GM12878 (cell line): ENCODE results near the gene GSTM4. TPM values are rescaled to one million over a fixed set of nuclear protein-coding genes. Genes with fewer than 3 reads are reported as not detected.

Experiments used
- ATAC-seq: fragments of 200-7000 bp; cut with Tn5 transposase; 3 replicates; pipeline ENCODE4 v1.9.1; 2020; ENCODE audit warnings: mild to moderate bottlenecking, moderate library complexity
- BruUV-seq: library from RNA; stranded (reverse); fragments of 400-500 nt; replicated peaks from 2 replicates; lab custom pipeline; 2021; lab: Mats Ljungman, UMichigan
- CTCF ChIA-PET: fragments of 300-600 bp; sonication (Branson Sonifier 250); formaldehyde crosslinking; extraction: SDS; loops from one replicate; lab custom pipeline; 2021; ENCODE audit warnings: inconsistent platforms; lab: Yijun Ruan, JAX
- POLR2A ChIA-PET: fragments of 350-600 bp; formaldehyde crosslinking; extraction: SDS; loops from one replicate; lab custom pipeline; 2021; ENCODE audit warnings: inconsistent platforms; lab: Charles Lee
- RAD21 ChIA-PET: fragments of 300-600 bp; sonication (Branson Sonifier 250); formaldehyde crosslinking; loops from one replicate; lab custom pipeline; 2023; ENCODE audit warnings: antibody characterized with exemption; ENCODE audit not compliant: unreplicated experiment; lab: Charles Lee
- SMC1A ChIA-PET: fragments of 300-600 bp; sonication (Branson Sonifier 250); formaldehyde crosslinking; loops from one replicate; lab custom pipeline; 2023; ENCODE audit not compliant: unreplicated experiment, uncharacterized antibody; lab: Charles Lee
- DNase-seq: peaks from one replicate; pipeline ENCODE4 v3.0.0-alpha.2; 2011; ENCODE audit warnings: low read depth, low spot score
- FAIRE-seq: peaks from 3 replicates; lab custom pipeline; 2011; peaks lifted over from hg19 to GRCh38; lab: Jason Lieb, UNC
- H2AFZ ChIP-seq: 2 replicates; pipeline ENCODE4 v1.6.0; 2011; ENCODE audit warnings: low read depth, low read length, control low read depth; ENCODE audit not compliant: control insufficient read depth
- H3K27ac ChIP-seq: 2 replicates; pipeline ENCODE4 v1.5.1; 2011; ENCODE audit warnings: control low read depth; ENCODE audit not compliant: control insufficient read depth, insufficient read depth
- H3K27me3 ChIP-seq, 2 experiments: replicated peaks in 1 of 2; 2 replicates each; pipeline versions ENCODE4 v1.6.0 to v1.6.1; 2011; ENCODE audit warnings: low read length in 1 of 2; ENCODE audit not compliant: control insufficient read depth in 2 of 2, insufficient read depth in 2 of 2
- H3K36me3 ChIP-seq, 2 experiments: 2 replicates each; pipeline ENCODE4 v1.5.1; 2011; ENCODE audit warnings: low read length in 1 of 2; ENCODE audit not compliant: control insufficient read depth in 2 of 2, insufficient read depth in 2 of 2
- H3K4me1 ChIP-seq: 2 replicates; pipeline ENCODE4 v1.6.1; 2011; ENCODE audit warnings: mild to moderate bottlenecking, low read length, moderate library complexity, mixed read lengths; ENCODE audit not compliant: control insufficient read depth, insufficient read depth
- H3K4me2 ChIP-seq: 2 replicates; pipeline ENCODE4 v1.6.0; 2011; ENCODE audit warnings: control low read depth; ENCODE audit not compliant: control insufficient read depth, insufficient read depth
- H3K4me3 ChIP-seq: fragments of 200-600 bp; sonication (generic); 2 replicates; pipeline ENCODE4 v1.5.1; 2016
- H3K79me2 ChIP-seq: 2 replicates; pipeline ENCODE4 v1.6.0; 2011; ENCODE audit warnings: low read length; ENCODE audit not compliant: control insufficient read depth, insufficient read depth
- H3K9ac ChIP-seq: 2 replicates; pipeline ENCODE4 v1.8.0; 2011; ENCODE audit warnings: low read length, control low read depth, mixed read lengths; ENCODE audit not compliant: control insufficient read depth, insufficient read depth
- H3K9me3 ChIP-seq: replicated peaks from 3 replicates; pipeline ENCODE4 v1.5.1; 2011; ENCODE audit warnings: mild to moderate bottlenecking, low read length; ENCODE audit not compliant: control insufficient read depth, insufficient read depth
- H4K20me1 ChIP-seq: 2 replicates; pipeline ENCODE4 v1.6.0; 2011; ENCODE audit not compliant: control insufficient read depth, insufficient read depth
- BHLHE40 ChIP-seq, 2 experiments: fragments of 450-650 bp in 1 of 2; IDR thresholded peaks; 2 replicates each; pipeline ENCODE4 v1.6.1; 2011 to 2017; ENCODE audit warnings: low read depth in 2 of 2, borderline replicate concordance in 1 of 2, improper control_type of control experiment in 1 of 2, low read length in 1 of 2, mild to moderate bottlenecking in 1 of 2
- CBX3 ChIP-seq: fragments of 200-600 bp; sonication (generic); IDR thresholded peaks from 2 replicates; pipeline ENCODE4 v1.6.1; 2016; ENCODE audit warnings: low read depth, borderline replicate concordance
- DPF2 ChIP-seq: fragments of 450-650 bp; IDR thresholded peaks from 2 replicates; pipeline ENCODE4 v1.6.1; 2017; ENCODE audit warnings: mild to moderate bottlenecking
- EED ChIP-seq: sonication (generic); IDR thresholded peaks from 2 replicates; pipeline ENCODE4 v1.6.1; 2016; ENCODE audit warnings: antibody characterized with exemption, low read depth
- MTA3 ChIP-seq: IDR thresholded peaks from 2 replicates; pipeline ENCODE4 v1.6.1; 2012; ENCODE audit warnings: low read length, inconsistent platforms, borderline replicate concordance
- NFYA ChIP-seq: IDR thresholded peaks from 2 replicates; pipeline ENCODE4 v1.6.1; 2011; ENCODE audit warnings: low read depth, mild to moderate bottlenecking, low read length, improper control_type of control experiment, borderline replicate concordance
- NR2C1 ChIP-seq: fragments of 450-650 bp; IDR thresholded peaks from 2 replicates; pipeline ENCODE4 v1.6.1; 2017; ENCODE audit warnings: antibody characterized with exemption, mild to moderate bottlenecking, moderate library complexity
- PAX5 ChIP-seq: IDR thresholded peaks from 2 replicates; pipeline ENCODE4 v1.6.1; 2011; ENCODE audit warnings: low read depth, low read length, borderline replicate concordance
- RFX5 ChIP-seq: IDR thresholded peaks from 2 replicates; pipeline ENCODE4 v1.6.1; 2011; ENCODE audit warnings: low read depth, low read length, improper control_type of control experiment
- USF2 ChIP-seq: IDR thresholded peaks from 2 replicates; pipeline ENCODE4 v1.6.1; 2011; ENCODE audit warnings: low read depth, low read length, improper control_type of control experiment, borderline replicate concordance
- WGBS: methylation state at CpG from one replicate; pipeline ENCODE4 v1.1.6; 2016; ENCODE audit warnings: low lambda C conversion rate; ENCODE audit not compliant: insufficient replicate concordance, insufficient coverage; ENCODE audit errors: missing lambda C conversion rate; 5-methylcytosine and 5-hydroxymethylcytosine counted together
- in situ Hi-C: fragments of 300-500 bp; cut with MboI; formaldehyde crosslinking; loops from 9 replicates; pipeline ENCODE4 v1.14.3; 2018; ENCODE audit warnings: mixed read lengths
- intact Hi-C: fragments of 100-400 bp; cut with micrococcal nuclease; formaldehyde crosslinking; loops from one replicate; pipeline ENCODE4 v1.14.2; 2022; ENCODE audit not compliant: unreplicated experiment
- polyA plus RNA-seq, 11 experiments: library from polyadenylated mRNA; depleted of rRNA in 4 of 11; unstranded in 6 of 11; stranded (reverse) in 5 of 11; fragments of >200 nt; fragmentation: Nextera tagmentation in 4 of 11; fragmentation: Illumina TruSeq in 1 of 11; extraction: Ambion mirVana in 4 of 11; extraction: Trizol in 1 of 11; gene quantifications; 1 replicate in 1 of 11; 2 replicates in 10 of 11; pipeline versions ENCODE4 v1.2.1 to v1.2.3, GENCODE V29; 2011 to 2016; ENCODE audit warnings: inconsistent platforms in 2 of 11, missing spikeins in 2 of 11, low read depth in 1 of 11
- total RNA-seq, 4 experiments: library from RNA; depleted of rRNA in 3 of 4; stranded (reverse); fragments of >200 nt in 3 of 4; fragmentation: Illumina TruSeq in 1 of 4; extraction: Trizol in 1 of 4; gene quantifications; 2 replicates each; pipeline versions ENCODE4 v1.2.1 to v1.2.3, GENCODE V29; 2013 to 2021

GSTM4 gene
- total and polyA plus RNA-seq, 10 of the 15 experiments (the other 5 are each of a cell fraction or from before 2014, with no cell fraction given): 14.3 to 37.2 (median 23.0) TPM

GRCh38 chr1:109664671-109665070, 8.8 kb downstream of the GSTM4 start:
- ATAC-seq (no peak), DNase-seq (no peak), FAIRE-seq (no peak)
- intact Hi-C loops (no loop called here), in situ Hi-C loops (no loop called here)
- TF ChIP-seq MTA3 (no peak), PAX5 (no peak), USF2 (no peak), EED (no peak), CBX3 (no peak), NR2C1 (no peak), BHLHE40 (IDR thresholded peaks at IDR 0.05; ENCODE audit: borderline replicate concordance in 1 of 2, low read depth in 2 of 2, low read length in 1 of 2) (no peak), RFX5 (no peak), DPF2 (no peak), NFYA (no peak)
- H3K9ac ChIP-seq: no peak overlapping the region
- no peaks in the 10 kb centered on the region for H3K27me3 ChIP-seq
- no peak overlapping the region for H3K4me3 ChIP-seq
- H3K4me2 ChIP-seq: no peak overlapping the region
- no peaks in the 10 kb centered on the region for H3K79me2 ChIP-seq
- peaks cover 3% of the 10 kb centered on the region; the same call in 1 of the 2 replicates for H3K4me1 ChIP-seq
- H2AFZ ChIP-seq: no peak overlapping the region
- ChIA-PET POLR2A (no interaction called here), SMC1A (no interaction called here), RAD21 (no interaction called here), CTCF (no interaction called here)
- 43% methylated on average over 1 of the region's 1 CpG for WGBS
- no peaks in the 10 kb centered on the region for H4K20me1 ChIP-seq
- H3K9me3 ChIP-seq: no peaks in the 10 kb centered on the region
- H3K36me3 ChIP-seq: no peaks in the 10 kb centered on the region
- no TSS peak for BruUV-seq
- H3K27ac ChIP-seq: no peak overlapping the region
